ENCODE results near the gene THADA. TPM values are rescaled to one million over a fixed set of nuclear protein-coding genes. Genes with fewer than 3 reads are reported as not detected.

THADA gene
- total and polyA plus RNA-seq, 10 donors = 14.2 to 51.3 (median 40.0) TPM

DNA sequence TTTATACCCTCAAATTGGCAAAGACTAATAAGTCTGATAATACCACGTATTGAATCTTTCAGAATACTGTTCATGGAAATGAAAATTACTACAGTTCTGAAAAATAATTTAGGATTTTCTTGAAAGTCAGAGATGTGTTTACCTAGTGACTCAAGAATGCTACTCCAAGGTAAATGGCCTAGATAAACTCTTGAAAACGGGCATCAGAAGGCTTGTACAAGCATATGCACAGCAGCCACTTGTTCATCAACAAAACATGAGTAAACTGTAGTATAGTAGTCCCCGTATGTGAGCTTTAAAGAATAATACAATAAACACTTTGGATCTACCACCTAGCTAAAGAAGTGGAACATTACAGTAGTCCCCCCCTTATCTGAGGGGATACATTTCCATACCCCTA, 157.5 kb downstream of the THADA start:
- no peak for DNase-seq
- Histone ChIP-seq H3K27me3 (replicated peaks in 1 of 7) (no peaks in the 10 kb centered on the region), H3K4me1 (peaks cover 0 to 10% (median 0%) of the 10 kb centered on the region in 6 donors), H3K27ac (peak overlapping the region in 7 of 8 donors; percentile 55 to 83 (median 76)), H3K36me3 (peaks cover 0 to 10% (median 0%) of the 10 kb centered on the region in 6 donors), H3K4me3 (peak overlapping the region in 1 of 8 donors; percentile 42), H3K9me3 (no peaks in the 10 kb centered on the region)
- 88 to 98% (median 97%) methylated on average over 3 of the region's 3 CpGs for WGBS, 5 donors
- intact Hi-C loops (cut with DNase I; ENCODE audit: low total_unique reads) = no loop called here
- TF ChIP-seq, protein P1, sequence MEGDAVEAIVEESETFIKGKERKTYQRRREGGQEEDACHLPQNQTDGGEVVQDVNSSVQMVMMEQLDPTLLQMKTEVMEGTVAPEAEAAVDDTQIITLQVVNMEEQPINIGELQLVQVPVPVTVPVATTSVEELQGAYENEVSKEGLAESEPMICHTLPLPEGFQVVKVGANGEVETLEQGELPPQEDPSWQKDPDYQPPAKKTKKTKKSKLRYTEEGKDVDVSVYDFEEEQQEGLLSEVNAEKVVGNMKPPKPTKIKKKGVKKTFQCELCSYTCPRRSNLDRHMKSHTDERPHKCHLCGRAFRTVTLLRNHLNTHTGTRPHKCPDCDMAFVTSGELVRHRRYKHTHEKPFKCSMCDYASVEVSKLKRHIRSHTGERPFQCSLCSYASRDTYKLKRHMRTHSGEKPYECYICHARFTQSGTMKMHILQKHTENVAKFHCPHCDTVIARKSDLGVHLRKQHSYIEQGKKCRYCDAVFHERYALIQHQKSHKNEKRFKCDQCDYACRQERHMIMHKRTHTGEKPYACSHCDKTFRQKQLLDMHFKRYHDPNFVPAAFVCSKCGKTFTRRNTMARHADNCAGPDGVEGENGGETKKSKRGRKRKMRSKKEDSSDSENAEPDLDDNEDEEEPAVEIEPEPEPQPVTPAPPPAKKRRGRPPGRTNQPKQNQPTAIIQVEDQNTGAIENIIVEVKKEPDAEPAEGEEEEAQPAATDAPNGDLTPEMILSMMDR (IDR thresholded peaks at IDR 0.05 in 8 of 11, conservative IDR thresholded peaks at IDR 0.05 in 3 of 11) = no peak
- TF ChIP-seq POLR2A (IDR thresholded peaks at IDR 0.05) (no peak), POLR2AphosphoS5 (IDR thresholded peaks at IDR 0.05) (no peak)

DNA sequence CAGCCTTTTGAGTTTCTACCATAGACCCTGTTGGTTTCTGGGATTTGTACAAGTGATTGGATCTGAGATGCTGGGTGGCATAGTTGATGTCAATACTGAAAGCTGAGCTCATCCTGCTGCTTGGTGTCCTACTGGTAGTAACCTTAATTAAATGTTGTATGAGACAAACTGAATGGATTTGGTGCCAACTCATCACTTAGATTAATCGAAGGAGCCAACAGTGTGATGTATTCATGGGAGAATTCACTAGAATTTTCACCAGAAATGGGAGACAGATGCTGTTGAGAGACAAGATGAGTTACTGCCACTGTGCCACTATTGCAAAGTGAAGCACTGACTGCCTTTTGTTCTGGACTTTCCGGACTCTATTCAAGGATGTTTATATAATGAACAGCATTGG, 158.5 kb downstream of the THADA start:
- no peak for DNase-seq
- H3K36me3 ChIP-seq = peaks cover 0 to 10% (median 0%) of the 10 kb centered on the region in 6 donors
- H3K9me3 ChIP-seq = no peaks in the 10 kb centered on the region
- no peaks in the 10 kb centered on the region for H3K27me3 ChIP-seq (replicated peaks in 1 of 7)
- no peak overlapping the region for H3K4me3 ChIP-seq
- TF ChIP-seq POLR2A (IDR thresholded peaks at IDR 0.05) = no peak
- TF ChIP-seq, protein P1 (IDR thresholded peaks at IDR 0.05 in 8 of 11, conservative IDR thresholded peaks at IDR 0.05 in 3 of 11) = no peak
- no peak for TF ChIP-seq POLR2AphosphoS5 (IDR thresholded peaks at IDR 0.05)
- intact Hi-C loops (cut with DNase I; ENCODE audit: low total_unique reads) = no loop called here
- H3K27ac ChIP-seq = no peak overlapping the region
- H3K4me1 ChIP-seq = peaks cover 0 to 10% (median 0%) of the 10 kb centered on the region in 6 donors
- 90 to 98% (median 95%) methylated on average over 2 of the region's 2 CpGs for WGBS, 5 donors

DNA sequence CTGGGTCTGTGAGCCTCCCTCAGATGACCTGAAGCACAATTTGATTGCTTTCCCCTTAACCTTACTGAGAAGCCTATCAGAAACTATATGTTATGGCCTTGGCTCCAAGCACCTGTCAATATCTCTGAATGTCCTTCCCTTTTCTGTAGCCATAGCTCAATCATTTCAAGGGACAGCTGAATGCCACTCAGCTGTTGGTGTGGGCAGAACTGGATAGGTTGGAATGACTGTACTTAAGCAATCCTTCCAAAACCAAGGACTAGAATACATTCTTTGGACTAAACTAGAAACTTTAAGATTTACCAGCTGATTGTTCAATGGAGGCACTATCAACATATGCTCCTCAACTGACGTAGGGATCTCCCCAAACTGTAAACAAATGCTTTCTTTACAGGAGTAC, 159.4 kb downstream of the THADA start:
- Histone ChIP-seq H3K9me3 (no peaks in the 10 kb centered on the region), H3K27me3 (replicated peaks in 1 of 7) (no peaks in the 10 kb centered on the region), H3K27ac (no peak overlapping the region), H3K36me3 (peaks cover 0 to 10% (median 0%) of the 10 kb centered on the region in 6 donors), H3K4me3 (no peak overlapping the region), H3K4me1 (peaks cover 0 to 10% (median 0%) of the 10 kb centered on the region in 6 donors)
- 95 to 100% (median 99%) methylated on average over 1 of the region's 1 CpG for WGBS, 5 donors
- no peak for TF ChIP-seq POLR2AphosphoS5 (IDR thresholded peaks at IDR 0.05)
- no peak for TF ChIP-seq POLR2A (IDR thresholded peaks at IDR 0.05)
- TF ChIP-seq, protein P1 (IDR thresholded peaks at IDR 0.05 in 8 of 11, conservative IDR thresholded peaks at IDR 0.05 in 3 of 11) = no peak
- no peak for DNase-seq
- intact Hi-C loops (cut with DNase I; ENCODE audit: low total_unique reads) = no loop called here

DNA sequence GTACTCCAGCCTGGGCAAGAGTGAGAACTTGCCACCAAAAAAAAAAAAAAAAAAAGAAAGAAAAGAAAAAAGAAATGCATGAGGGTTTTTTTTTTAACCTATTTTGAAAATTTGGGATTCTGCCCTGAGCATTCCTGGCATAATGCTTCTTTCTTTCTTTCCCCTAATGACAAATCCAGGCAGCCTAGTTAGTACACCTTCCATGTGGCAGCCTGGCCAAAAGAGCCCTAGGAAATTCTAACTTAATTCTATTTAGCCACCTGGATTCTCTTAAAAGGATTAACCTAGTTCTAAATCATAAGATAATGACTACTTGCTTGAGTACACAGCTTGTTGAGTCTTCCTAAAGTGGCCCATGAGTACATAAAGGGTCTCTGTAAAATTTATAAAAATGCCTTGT, 160.1 kb downstream of the THADA start:
- intact Hi-C loops (cut with DNase I; ENCODE audit: low total_unique reads) = no loop called here
- H3K9me3 ChIP-seq = no peaks in the 10 kb centered on the region
- peaks cover 0 to 4% (median 0%) of the 10 kb centered on the region in 6 donors for H3K4me1 ChIP-seq
- TF ChIP-seq, protein P1 (IDR thresholded peaks at IDR 0.05 in 8 of 11, conservative IDR thresholded peaks at IDR 0.05 in 3 of 11) = no peak
- TF ChIP-seq POLR2AphosphoS5 (IDR thresholded peaks at IDR 0.05) (no peak), POLR2A (IDR thresholded peaks at IDR 0.05) (no peak)
- no peak overlapping the region for H3K27ac ChIP-seq
- no peak overlapping the region for H3K4me3 ChIP-seq
- no peak for DNase-seq
- peaks cover 0 to 10% (median 0%) of the 10 kb centered on the region in 6 donors for H3K36me3 ChIP-seq
- H3K27me3 ChIP-seq (replicated peaks in 1 of 7) = no peaks in the 10 kb centered on the region
